ENCODE results near the gene STK17A.
A peak's percentile ranks its signal among the peaks of the same experiment; 100 is the strongest.

The STK17A gene

GRCh38 chr7:43653466-43653865 is 70.6 kb downstream of the STK17A start:
- Histone ChIP-seq H3K79me2 (ENCODE audit: insufficient read depth, low read depth) (peaks cover 42% of the 10 kb centered on the region; the same call in 1 of the 2 replicates), H3K4me3 (IDR thresholded peaks at IDR 0.05; ENCODE audit: insufficient read depth, low read depth, low read length) (no peak overlapping the region), H3K4me2 (peak overlapping the region; percentile 47), H4K20me1 (ENCODE audit: insufficient read depth) (peaks cover 20% of the 10 kb centered on the region; the same call in 1 of the 2 replicates), H3K27me3 (ENCODE audit: insufficient read depth, low read depth) (no peaks in the 10 kb centered on the region), H3K4me1 (ENCODE audit: low read depth, poor library complexity, severe bottlenecking) (peaks cover 70% of the 10 kb centered on the region), H3K9ac (no peak overlapping the region), H2AFZ (ENCODE audit: low read depth) (no peak overlapping the region), H3K36me3 (ENCODE audit: insufficient read depth) (no peaks in the 10 kb centered on the region), H3K27ac (no peak overlapping the region)
- no peak for TF ChIP-seq CTCF (conservative IDR thresholded peaks at IDR 0.05; ENCODE audit: low read depth, low read length)

GRCh38 chr7:43653891-43654504 is 71.1 kb downstream of the STK17A start:
- Histone ChIP-seq H3K27ac (no peak overlapping the region), H3K4me3 (IDR thresholded peaks at IDR 0.05; ENCODE audit: insufficient read depth, low read depth, low read length) (no peak overlapping the region), H2AFZ (ENCODE audit: low read depth) (no peak overlapping the region), H3K27me3 (ENCODE audit: insufficient read depth, low read depth) (no peaks in the 10 kb centered on the region), H3K4me1 (ENCODE audit: low read depth, poor library complexity, severe bottlenecking) (peaks cover 72% of the 10 kb centered on the region), H3K9ac (no peak overlapping the region), H4K20me1 (ENCODE audit: insufficient read depth) (peaks cover 22% of the 10 kb centered on the region; the same call in 1 of the 2 replicates), H3K4me2 (peak overlapping the region; percentile 47), H3K79me2 (ENCODE audit: insufficient read depth, low read depth) (peaks cover 41% of the 10 kb centered on the region; the same call in 1 of the 2 replicates), H3K36me3 (ENCODE audit: insufficient read depth) (no peaks in the 10 kb centered on the region)
- no peak for TF ChIP-seq CTCF (conservative IDR thresholded peaks at IDR 0.05; ENCODE audit: low read depth, low read length)

- no peak overlapping the region for H3K4me2 ChIP-seq
- peaks cover 72% of the 10 kb centered on the region for H3K4me1 ChIP-seq (ENCODE audit: low read depth, poor library complexity, severe bottlenecking)
- peaks cover 40% of the 10 kb centered on the region; the same call in 1 of the 2 replicates for H3K79me2 ChIP-seq (ENCODE audit: insufficient read depth, low read depth)
- H3K27ac ChIP-seq: no peak overlapping the region
- no peak overlapping the region for H2AFZ ChIP-seq (ENCODE audit: low read depth)
- H4K20me1 ChIP-seq (ENCODE audit: insufficient read depth): peaks cover 22% of the 10 kb centered on the region; the same call in 1 of the 2 replicates
- H3K27me3 ChIP-seq (ENCODE audit: insufficient read depth, low read depth): no peaks in the 10 kb centered on the region
- H3K9ac ChIP-seq: no peak overlapping the region
- no peak for TF ChIP-seq CTCF (conservative IDR thresholded peaks at IDR 0.05; ENCODE audit: low read depth, low read length)
- no peaks in the 10 kb centered on the region for H3K36me3 ChIP-seq (ENCODE audit: insufficient read depth)
- H3K4me3 ChIP-seq (IDR thresholded peaks at IDR 0.05; ENCODE audit: insufficient read depth, low read depth, low read length): no peak overlapping the region
Measured at GRCh38 chr7:43655584-43655983, 72.7 kb downstream of the STK17A start.

GRCh38 chr7:43656997-43657396 is 74.1 kb downstream of the STK17A start:
- peaks cover 64% of the 10 kb centered on the region for H3K4me1 ChIP-seq (ENCODE audit: low read depth, poor library complexity, severe bottlenecking)
- H4K20me1 ChIP-seq (ENCODE audit: insufficient read depth): peaks cover 22% of the 10 kb centered on the region; the same call in 1 of the 2 replicates
- no peaks in the 10 kb centered on the region for H3K27me3 ChIP-seq (ENCODE audit: insufficient read depth, low read depth)
- H3K9ac ChIP-seq: no peak overlapping the region
- H2AFZ ChIP-seq (ENCODE audit: low read depth): no peak overlapping the region
- H3K79me2 ChIP-seq (ENCODE audit: insufficient read depth, low read depth): peaks cover 32% of the 10 kb centered on the region; the same call in 1 of the 2 replicates
- H3K4me2 ChIP-seq: no peak overlapping the region
- H3K27ac ChIP-seq: no peak overlapping the region
- TF ChIP-seq CTCF (conservative IDR thresholded peaks at IDR 0.05; ENCODE audit: low read depth, low read length): no peak
- no peak overlapping the region for H3K4me3 ChIP-seq (IDR thresholded peaks at IDR 0.05; ENCODE audit: insufficient read depth, low read depth, low read length)
- no peaks in the 10 kb centered on the region for H3K36me3 ChIP-seq (ENCODE audit: insufficient read depth)
